ENCODE results near the gene NTNG1. TPM values are rescaled to one million over a fixed set of nuclear protein-coding genes. Genes with fewer than 3 reads are reported as not detected.

The NTNG1 gene
- total RNA-seq, 1 donor from 2014 or later = 9.6 TPM

DNA sequence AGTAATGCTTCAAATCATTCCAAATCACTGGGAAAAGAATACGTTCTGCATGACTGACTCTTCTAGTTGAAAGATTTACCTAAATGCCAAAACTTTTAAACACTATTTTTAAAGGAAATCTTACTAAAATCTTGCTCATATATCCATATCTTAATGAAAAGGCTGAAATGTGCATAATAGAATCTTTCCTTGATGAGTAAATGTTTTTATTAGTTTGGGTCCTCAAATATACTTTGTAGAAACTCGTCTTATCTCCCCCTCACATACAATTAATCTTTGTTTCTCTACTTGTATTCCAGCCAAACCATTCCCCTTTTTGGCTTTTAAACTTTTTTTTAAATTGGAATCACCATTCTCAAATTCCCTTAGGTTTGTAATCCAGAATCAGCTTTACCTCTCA, 110.2 kb downstream of the NTNG1 start:
- H3K4me3 ChIP-seq = no peak overlapping the region
- H3K27ac ChIP-seq = no peak overlapping the region
- no peaks in the 10 kb centered on the region for H3K9me3 ChIP-seq
- no peaks in the 10 kb centered on the region for H3K27me3 ChIP-seq (ENCODE audit: low read depth)
- ATAC-seq (no peak), DNase-seq (no peak)
- intact Hi-C loops (cut with DNase I) = no loop called here
- H3K4me1 ChIP-seq = no peaks in the 10 kb centered on the region
- TF ChIP-seq, protein P1, sequence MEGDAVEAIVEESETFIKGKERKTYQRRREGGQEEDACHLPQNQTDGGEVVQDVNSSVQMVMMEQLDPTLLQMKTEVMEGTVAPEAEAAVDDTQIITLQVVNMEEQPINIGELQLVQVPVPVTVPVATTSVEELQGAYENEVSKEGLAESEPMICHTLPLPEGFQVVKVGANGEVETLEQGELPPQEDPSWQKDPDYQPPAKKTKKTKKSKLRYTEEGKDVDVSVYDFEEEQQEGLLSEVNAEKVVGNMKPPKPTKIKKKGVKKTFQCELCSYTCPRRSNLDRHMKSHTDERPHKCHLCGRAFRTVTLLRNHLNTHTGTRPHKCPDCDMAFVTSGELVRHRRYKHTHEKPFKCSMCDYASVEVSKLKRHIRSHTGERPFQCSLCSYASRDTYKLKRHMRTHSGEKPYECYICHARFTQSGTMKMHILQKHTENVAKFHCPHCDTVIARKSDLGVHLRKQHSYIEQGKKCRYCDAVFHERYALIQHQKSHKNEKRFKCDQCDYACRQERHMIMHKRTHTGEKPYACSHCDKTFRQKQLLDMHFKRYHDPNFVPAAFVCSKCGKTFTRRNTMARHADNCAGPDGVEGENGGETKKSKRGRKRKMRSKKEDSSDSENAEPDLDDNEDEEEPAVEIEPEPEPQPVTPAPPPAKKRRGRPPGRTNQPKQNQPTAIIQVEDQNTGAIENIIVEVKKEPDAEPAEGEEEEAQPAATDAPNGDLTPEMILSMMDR (IDR thresholded peaks at IDR 0.05) = no peak
- H3K36me3 ChIP-seq = no peaks in the 10 kb centered on the region

DNA sequence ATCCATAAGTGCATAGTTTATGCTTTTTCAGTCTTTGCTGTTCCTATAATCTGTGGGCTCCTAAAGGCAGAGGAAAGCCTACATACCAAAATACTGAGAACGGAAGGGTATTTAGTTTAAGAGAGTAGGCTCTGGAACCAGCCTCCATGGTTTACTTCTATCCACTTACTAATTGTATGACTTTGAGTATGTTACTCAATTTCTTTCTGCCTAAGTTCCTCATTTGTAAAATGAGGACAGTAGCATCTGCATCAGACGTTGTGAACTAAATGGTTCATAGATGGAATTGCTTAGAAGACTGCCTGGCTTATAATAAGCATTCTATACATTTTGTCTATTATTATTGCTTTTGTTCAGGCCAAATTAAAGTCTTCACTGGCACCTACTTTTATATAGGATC, 111.0 kb downstream of the NTNG1 start:
- ATAC-seq (no peak), DNase-seq (no peak)
- no peaks in the 10 kb centered on the region for H3K27me3 ChIP-seq (ENCODE audit: low read depth)
- no peaks in the 10 kb centered on the region for H3K4me1 ChIP-seq
- no peaks in the 10 kb centered on the region for H3K9me3 ChIP-seq
- no peaks in the 10 kb centered on the region for H3K36me3 ChIP-seq
- TF ChIP-seq, protein P1 (IDR thresholded peaks at IDR 0.05) = no peak
- H3K4me3 ChIP-seq = no peak overlapping the region
- no peak overlapping the region for H3K27ac ChIP-seq
- intact Hi-C loops (cut with DNase I) = no loop called here

DNA sequence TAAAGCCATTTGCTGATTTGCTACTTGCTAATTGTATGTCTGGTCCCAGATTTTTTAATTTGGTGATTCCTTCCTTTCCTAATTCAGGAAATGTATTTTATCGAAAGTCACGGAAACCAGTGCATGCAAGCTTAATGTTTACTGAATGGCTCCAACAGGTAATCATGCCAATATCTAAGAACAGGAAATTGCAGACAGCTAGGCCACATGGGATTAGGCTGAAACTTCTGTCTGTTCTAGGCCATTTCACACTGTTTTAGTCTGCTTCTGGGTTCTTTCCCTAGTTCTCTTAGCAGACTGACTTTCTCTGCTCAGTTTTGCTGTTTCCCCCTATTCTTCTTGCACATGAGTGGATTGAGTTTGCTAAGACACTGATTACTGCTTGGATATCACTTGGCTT, 111.4 kb downstream of the NTNG1 start:
- TF ChIP-seq, protein P1 (IDR thresholded peaks at IDR 0.05) = no peak
- Histone ChIP-seq H3K27ac (no peak overlapping the region), H3K9me3 (no peaks in the 10 kb centered on the region), H3K27me3 (ENCODE audit: low read depth) (no peaks in the 10 kb centered on the region), H3K4me3 (no peak overlapping the region), H3K36me3 (no peaks in the 10 kb centered on the region), H3K4me1 (no peaks in the 10 kb centered on the region)
- no peak for DNase-seq
- intact Hi-C loops (cut with DNase I) = no loop called here
- no peak for ATAC-seq

DNA sequence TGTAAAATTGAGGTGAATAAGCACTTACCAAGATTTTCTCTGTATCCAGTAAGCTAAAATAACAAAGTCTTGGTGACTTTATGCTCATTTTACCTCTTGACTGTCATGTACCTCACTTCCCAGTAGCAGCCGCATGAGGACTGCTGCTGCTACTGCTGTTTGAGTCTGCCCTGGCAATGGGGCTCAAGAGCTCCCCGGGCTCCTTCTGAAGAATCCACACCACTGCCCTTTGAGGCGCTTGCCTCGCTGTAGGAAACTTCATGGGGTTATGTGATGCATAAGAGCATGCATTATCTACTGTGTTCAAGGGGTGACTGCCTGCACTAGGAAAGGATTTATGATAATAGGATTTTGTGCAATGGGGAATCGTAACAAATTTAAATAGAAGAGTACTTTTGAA, 113.5 kb downstream of the NTNG1 start:
- Histone ChIP-seq H3K9me3 (no peaks in the 10 kb centered on the region), H3K4me1 (no peaks in the 10 kb centered on the region), H3K27me3 (ENCODE audit: low read depth) (no peaks in the 10 kb centered on the region), H3K4me3 (no peak overlapping the region), H3K27ac (no peak overlapping the region), H3K36me3 (no peaks in the 10 kb centered on the region)
- ATAC-seq = no peak
- intact Hi-C loops (cut with DNase I) = no loop called here
- DNase-seq = no peak
- TF ChIP-seq, protein P1 (IDR thresholded peaks at IDR 0.05) = no peak

DNA sequence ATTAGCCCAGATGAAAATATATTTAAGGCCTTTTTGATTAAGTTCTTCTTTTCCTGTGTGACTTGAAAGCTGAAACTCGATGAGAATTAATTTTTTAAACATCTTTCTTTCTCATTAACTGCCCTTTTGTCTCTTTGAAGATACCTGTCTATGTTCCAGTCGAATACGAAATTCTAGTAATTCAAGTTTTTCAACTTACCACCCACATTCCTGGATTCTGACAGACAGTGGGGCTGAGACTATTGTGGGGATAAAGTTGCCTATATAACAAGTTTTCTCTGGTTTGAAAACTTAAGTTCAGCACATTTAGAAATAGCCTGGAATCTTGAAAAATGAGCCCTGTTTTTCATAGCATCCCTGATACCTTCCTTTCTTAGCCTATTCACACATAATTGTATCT, 114.6 kb downstream of the NTNG1 start:
- TF ChIP-seq, protein P1 (IDR thresholded peaks at IDR 0.05) = no peak
- ATAC-seq (no peak), DNase-seq (no peak)
- intact Hi-C loops (cut with DNase I) = no loop called here
- Histone ChIP-seq H3K27me3 (ENCODE audit: low read depth) (no peaks in the 10 kb centered on the region), H3K4me3 (no peak overlapping the region), H3K36me3 (no peaks in the 10 kb centered on the region), H3K27ac (no peak overlapping the region), H3K4me1 (no peaks in the 10 kb centered on the region), H3K9me3 (no peaks in the 10 kb centered on the region)
